Left renal pelvis (tissue), 4 donors: ENCODE measurements around the gene ABL2. TPM values are rescaled to one million over a fixed set of nuclear protein-coding genes. Genes with fewer than 3 reads are reported as not detected.

Experiments
- DNase-seq, 4 donors: peaks; one replicate each; pipeline ENCODE4 v3.0.0-alpha.2; 2013; ENCODE audit warnings: low read depth in 4 of 4, low spot score in 3 of 4
- polyA plus RNA-seq, 4 donors: library from polyadenylated mRNA; unstranded; fragments of 120-200 nt; gene quantifications; one replicate each; pipeline ENCODE4 v1.2.1, GENCODE V29; 2013; ENCODE audit not compliant: insufficient read length in 4 of 4

ABL2 gene
- polyA plus RNA-seq, 4 donors = 7.7 to 11.9 (median 10.2) TPM

- no peak for DNase-seq
These were observed 167.9 kb downstream of the ABL2 start for GRCh38 chr1:179061360-179062282.

GRCh38 chr1:179058487-179059483 is 170.7 kb downstream of the ABL2 start:
- DNase-seq = no peak

- no peak for DNase-seq
These were observed 173.5 kb downstream of the ABL2 start for GRCh38 chr1:179055937-179056336.

GRCh38 chr1:179053486-179053885 is 176.0 kb downstream of the ABL2 start:
- DNase-seq = no peak

GRCh38 chr1:179052776-179053175 is 176.7 kb downstream of the ABL2 start:
- no peak for DNase-seq

Other genes starting within 250 kb of the ABL2 start
- gene FAM20B, start 203.8 kb downstream of the ABL2 start, polyA plus RNA-seq = 10 to 100 TPM; 37.1 to 49.3 (median 47.2) TPM
- gene TOR3A, start 147.6 kb downstream of the ABL2 start, polyA plus RNA-seq = 10 to 100 TPM; 24.6 to 28.2 (median 25.0) TPM
- gene SOAT1, start 64.1 kb upstream of the ABL2 start, polyA plus RNA-seq = 10 to 100 TPM; 22.3 to 40.9 (median 31.9) TPM
- gene AXDND1, start 136.3 kb upstream of the ABL2 start, polyA plus RNA-seq = 10 to 100 TPM in 3 of 4 donors, under 1 TPM in 1; 0.23 to 28.0 (median 13.9) TPM